ENCODE data around the gene ADGRD1.

ADGRD1 gene

GRCh38 chr12:131082290-131083194 is 128.8 kb downstream of the ADGRD1 start:
- TF ChIP-seq, protein P1, sequence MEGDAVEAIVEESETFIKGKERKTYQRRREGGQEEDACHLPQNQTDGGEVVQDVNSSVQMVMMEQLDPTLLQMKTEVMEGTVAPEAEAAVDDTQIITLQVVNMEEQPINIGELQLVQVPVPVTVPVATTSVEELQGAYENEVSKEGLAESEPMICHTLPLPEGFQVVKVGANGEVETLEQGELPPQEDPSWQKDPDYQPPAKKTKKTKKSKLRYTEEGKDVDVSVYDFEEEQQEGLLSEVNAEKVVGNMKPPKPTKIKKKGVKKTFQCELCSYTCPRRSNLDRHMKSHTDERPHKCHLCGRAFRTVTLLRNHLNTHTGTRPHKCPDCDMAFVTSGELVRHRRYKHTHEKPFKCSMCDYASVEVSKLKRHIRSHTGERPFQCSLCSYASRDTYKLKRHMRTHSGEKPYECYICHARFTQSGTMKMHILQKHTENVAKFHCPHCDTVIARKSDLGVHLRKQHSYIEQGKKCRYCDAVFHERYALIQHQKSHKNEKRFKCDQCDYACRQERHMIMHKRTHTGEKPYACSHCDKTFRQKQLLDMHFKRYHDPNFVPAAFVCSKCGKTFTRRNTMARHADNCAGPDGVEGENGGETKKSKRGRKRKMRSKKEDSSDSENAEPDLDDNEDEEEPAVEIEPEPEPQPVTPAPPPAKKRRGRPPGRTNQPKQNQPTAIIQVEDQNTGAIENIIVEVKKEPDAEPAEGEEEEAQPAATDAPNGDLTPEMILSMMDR (IDR thresholded peaks at IDR 0.05; ENCODE audit: low read depth, low read length) = no peak

DNA sequence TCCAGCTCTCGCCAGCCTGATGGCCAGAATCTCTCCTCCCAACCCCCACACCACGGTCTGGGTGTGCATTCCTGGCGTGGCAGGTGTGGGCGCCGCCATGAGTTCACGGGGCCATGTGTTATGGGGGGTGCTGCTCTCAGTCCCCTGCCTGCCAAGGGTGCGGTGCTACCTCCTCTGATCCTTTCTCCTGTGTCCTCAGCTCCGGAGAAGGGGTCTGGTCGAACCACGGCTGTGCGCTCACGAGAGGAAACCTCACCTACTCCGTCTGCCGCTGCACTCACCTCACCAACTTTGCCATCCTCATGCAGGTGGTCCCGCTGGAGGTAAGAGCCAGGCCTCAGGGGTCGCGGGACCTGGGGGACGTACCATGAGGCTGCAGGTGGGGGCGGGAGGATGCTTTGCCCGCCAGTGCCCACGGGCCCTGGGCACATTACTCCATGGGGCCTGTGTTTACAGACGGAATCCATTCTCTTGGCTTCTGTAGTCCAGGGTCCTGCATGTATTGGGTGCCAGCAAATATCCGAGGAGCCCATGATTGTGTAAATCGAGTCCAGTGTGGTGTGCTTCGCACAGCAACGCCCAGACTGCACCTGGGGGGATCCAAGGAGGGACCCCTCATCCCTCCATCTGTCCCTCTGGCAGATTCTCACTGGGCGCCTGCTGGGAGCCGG is 130.8 kb downstream of the ADGRD1 start:
- TF ChIP-seq, protein P1 (IDR thresholded peaks at IDR 0.05; ENCODE audit: low read depth, low read length) = no peak
- H3K4me3 ChIP-seq (ENCODE audit: low read depth, low read length) = no peak overlapping the region

More at GRCh38 chr12:131082290-131083194, 128.8 kb downstream of the ADGRD1 start:
- H3K4me3 ChIP-seq (ENCODE audit: low read depth, low read length) = no peak overlapping the region

GRCh38 chr12:131085125-131085815 is 131.6 kb downstream of the ADGRD1 start:
- H3K4me3 ChIP-seq (ENCODE audit: low read depth, low read length) = no peak overlapping the region
- TF ChIP-seq, protein P1 (IDR thresholded peaks at IDR 0.05; ENCODE audit: low read depth, low read length) = no peak

- H3K4me3 ChIP-seq (ENCODE audit: low read depth, low read length) = no peak overlapping the region
- TF ChIP-seq, protein P1 (IDR thresholded peaks at IDR 0.05; ENCODE audit: low read depth, low read length) = no peak
Measured at GRCh38 chr12:131085816-131086591, 132.3 kb downstream of the ADGRD1 start.

- TF ChIP-seq, protein P1 (IDR thresholded peaks at IDR 0.05; ENCODE audit: low read depth, low read length) = no peak
- H3K4me3 ChIP-seq (ENCODE audit: low read depth, low read length) = no peak overlapping the region
Measured at GRCh38 chr12:131087302-131087818, 133.7 kb downstream of the ADGRD1 start.

DNA sequence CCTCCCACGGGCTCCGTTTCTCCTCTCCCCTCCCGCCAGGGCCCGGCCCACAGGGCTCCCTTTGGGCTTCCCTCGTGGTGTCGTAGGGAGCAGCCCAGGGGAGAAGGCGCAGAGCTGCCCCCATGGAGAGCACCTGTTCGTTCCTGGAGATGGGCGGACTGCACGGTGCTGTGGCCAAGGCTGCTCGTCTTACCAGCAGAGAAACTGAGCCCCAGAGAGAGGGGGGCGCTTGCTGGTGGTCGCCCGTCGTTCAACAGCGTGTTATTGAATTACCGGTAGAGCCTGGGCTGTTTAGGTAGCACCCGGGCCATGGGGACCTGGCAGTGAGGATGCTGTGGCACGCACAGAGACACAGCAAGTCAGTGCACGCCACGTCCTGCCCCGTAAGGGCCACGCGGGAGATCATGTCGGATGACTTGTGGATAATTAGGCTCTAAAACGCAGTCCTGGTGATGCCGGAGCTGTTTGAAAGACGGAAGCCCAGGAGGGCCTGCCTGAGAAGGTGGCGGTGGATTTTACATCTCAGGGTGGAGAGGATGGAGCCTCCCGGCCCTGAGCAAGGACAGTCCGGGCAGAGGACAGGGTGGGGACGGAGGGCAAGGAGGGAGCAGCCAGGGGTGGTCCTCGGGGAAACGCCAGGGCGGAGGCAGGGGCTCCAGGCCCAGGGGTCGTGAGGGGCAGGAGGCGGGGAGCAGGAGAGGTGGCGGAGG is 134.4 kb downstream of the ADGRD1 start:
- H3K4me3 ChIP-seq (ENCODE audit: low read depth, low read length) = no peak overlapping the region
- TF ChIP-seq, protein P1 (IDR thresholded peaks at IDR 0.05; ENCODE audit: low read depth, low read length) = no peak

All from WI38 (cell line).